T-helper 9 cell (primary cell): ENCODE results near the gene EYA3.

ENCODE experiments used
- DNase-seq: peaks from one replicate; pipeline ENCODE4 v3.0.0-alpha.2; 2020

The EYA3 gene

DNA sequence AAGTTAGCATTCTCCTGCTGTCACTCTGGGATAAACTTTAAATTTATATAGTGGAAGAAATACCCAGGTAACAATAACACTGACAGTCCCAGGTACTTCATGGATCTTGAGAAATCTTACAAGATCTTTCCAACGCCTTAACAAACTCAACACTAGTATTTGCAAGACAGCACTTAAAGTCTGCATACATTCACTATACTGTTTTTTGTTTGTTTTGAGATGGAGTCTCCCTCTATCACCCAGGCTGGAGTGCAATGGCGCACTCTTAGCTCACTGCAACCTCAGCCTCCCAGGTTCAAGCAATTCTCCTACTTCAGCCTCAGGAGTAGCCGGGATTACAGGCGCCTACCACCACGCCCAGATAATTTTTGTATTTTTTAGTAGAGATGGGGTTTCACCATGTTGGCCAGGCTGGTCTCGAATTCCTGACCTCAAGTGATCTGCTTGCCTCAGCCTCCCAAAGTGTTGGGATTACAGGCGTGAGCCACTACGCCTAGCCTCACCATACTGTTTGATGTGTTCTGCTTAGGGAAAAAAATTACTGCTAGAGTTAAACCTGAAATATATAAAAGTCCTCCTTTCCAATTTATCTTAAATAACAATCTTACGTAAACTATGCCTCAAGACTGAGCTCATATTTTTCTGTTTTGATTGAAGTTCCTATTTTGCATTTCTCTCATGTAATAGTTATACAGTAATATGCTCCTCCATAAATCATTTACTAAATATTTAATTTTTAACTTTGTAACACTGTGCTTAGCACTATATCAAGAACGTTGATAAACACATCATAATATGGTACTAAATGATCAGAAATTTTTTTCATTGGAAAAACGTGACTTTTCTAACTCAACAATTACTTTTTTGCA is 17.5 kb downstream of the EYA3 start:
- DNase-seq: no peak

DNA sequence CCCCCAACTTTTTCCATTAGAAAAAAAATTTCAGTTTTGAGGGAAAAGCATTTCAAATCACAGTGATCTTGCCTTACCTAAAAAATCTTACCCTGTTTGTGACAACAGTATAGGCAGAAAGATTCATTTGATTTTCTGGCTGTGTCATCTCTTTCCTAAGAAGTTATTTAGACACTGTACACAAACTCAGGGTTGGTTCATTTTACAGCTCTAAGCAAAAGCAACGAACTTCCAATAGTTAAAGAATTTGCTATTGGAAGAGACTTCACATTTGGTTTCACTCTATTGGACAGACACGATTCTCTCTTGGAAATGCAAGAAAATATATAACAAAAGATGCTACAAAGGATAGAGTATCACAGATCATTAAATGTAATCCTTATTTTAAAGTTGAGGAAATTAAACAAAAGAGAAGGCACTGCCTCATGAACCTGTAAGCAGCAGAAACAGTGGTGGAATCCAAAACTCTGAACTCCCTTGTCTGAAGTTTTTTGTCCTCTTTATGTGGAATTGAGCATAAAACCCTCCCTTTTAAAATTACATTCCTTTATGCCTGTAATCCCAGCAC is 20.8 kb downstream of the EYA3 start:
- DNase-seq: no peak

DNA sequence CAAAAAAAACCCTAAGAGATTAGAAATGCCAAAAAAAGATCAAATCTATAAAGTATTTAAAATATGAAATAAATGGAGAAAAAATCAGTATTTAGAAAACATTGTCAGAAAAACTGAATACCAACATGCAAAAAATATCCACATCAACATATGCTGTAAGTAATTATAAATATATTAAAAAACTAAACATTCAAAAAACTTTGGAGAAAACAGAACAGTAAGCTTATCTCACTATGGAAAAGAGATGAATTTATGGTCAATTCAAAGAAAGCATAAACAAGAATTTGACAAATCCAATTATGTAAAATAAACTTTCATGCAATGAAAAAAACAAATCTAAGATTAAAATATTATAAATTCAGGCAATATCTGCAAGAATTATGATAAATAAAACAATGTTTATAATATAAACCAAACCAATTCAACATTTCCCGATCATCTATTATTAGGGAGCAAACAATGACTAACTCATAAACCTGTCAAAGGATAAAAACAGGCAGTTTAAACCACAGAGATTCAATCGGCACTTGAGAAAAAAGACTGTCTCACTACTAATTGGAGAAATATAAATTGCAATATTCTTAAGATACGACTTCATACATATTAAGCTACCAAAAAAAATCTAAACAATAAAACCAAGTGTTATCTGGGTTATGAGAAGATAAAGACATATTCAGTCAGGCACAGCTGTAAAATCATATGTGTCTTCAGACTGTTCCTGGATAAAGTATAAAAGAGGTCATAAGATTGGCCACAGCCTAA is 21.8 kb downstream of the EYA3 start:
- DNase-seq: no peak

DNA sequence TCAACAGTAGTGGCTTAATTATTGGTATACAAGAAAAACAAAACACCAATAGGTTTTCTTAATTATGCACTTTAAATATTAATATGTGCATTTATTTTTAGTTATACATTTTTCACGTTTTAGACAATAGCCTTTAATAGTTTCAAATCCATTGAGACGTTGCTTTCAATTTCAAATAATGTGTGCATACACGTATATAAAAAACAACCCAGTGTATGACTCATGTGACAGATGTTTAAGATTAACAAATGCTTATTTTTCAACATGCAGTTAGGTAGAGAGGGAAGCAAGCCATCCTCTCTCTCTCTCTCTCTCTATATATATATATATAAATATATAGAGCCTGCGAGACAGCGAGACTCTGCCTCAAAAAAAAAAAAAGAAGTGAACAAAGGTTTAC is 24.3 kb downstream of the EYA3 start:
- no peak for DNase-seq

DNA sequence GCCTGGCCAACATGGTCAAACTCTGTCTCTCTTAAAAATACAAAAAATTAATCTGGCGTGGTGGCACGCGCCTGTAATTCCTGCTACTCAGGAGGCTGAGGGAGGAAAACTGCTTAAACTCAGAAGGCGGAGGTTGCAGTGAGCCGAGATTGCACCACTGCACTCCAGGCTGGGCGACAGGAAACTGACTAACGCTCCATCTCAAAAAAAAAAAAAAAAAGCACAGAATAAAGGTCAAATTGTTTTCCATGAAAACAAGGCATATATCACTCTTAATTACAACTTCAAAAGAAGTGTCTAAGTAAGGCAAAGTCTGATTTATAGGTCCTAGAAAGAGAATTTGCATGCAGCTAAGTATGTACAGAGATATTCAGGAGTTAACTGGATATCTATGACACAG is 25.6 kb downstream of the EYA3 start:
- DNase-seq: no peak

DNA sequence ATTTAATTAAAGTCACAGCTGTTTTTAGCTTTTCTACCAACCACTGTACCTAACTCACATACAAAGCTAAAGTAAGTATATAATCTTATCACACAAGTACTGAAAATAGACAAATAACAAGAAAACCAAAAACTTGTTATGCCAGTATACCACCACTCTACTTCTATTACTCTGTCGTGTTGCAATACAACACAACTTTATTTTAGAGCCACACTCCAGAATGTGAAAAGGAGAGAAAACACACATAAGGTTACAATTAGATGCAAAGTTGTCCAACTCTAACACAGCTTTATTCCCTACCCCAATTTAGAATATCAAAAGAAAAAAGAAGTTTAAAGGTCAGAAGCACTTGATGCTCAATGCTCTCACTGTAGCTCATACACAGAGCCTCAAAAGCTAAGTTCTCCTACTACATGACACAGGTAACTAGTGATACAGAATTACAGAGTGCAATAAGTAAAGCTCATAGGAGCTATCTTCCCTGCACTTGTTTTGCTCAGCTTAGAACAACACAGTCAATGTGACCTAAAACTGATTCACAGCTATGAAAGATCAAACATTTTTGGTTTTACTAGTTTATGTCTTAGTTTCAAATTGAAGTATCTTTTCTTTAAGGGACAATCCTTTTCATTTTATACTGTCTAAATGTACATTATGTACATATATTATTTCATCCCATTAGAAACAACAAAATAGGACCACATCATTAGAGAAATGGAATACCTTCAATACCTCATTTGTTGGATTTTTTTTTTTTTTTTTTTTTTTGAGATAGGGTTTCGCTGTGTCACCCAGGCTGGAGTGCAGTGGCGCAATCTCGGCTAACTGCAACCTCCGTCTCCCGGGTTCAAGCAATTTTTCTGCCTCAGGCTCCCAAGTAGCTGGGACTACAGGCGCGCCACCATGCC is 29.2 kb downstream of the EYA3 start:
- no peak for DNase-seq

DNA sequence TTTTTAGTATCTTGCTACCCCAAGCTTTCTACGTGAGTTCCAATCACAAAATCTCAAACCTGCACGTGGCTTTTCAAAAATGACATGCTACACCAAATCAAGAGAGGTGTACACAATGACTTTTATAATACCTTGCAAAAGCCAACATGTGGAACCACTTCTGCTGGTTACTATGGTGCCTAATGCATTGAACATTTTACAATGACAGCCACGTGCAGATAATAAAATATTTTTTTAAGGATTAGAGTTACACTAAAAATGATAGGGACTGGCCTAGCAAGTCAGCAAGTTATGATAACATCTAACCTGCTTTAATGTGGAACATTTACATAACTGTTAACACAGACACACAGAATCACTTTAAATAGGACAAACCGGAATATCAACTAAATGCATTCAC is 30.2 kb downstream of the EYA3 start:
- DNase-seq: no peak

DNA sequence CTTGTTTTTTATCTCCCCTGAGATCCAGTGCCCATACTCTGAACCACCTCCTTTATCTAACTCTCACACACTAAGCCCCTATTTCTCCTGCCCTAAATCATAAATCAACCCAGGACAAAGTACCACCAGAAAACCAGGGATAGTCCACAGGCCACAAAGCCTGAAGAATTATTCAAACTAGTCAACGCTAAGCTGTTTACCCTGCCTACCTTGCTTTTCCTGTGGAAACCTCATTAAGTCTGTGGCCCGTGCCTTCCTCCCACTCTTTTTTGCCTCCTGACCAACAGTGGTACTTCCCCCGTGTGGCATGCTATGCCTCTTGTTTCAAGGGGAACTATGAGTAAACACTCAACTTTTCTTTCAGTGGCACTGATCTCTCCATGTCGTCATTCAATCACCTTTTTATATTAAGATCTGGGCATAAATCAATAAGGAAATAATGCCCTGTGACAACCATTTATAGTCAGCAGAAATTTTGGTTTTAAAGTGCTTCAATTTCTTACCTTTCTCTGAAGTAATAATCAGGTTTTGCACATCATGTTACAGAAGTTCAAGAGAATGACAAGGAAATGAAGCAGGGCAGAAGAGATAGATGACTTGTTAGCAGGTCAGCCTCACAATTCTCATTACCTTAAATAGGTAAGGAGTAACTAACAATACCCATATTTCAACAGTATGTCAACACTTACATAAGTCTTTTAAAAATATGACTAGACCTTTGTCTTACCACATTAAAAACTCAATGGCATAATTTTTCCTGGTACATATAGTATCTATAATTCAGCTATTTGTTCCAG is 32.1 kb downstream of the EYA3 start:
- peak; percentile 11 for DNase-seq

DNA sequence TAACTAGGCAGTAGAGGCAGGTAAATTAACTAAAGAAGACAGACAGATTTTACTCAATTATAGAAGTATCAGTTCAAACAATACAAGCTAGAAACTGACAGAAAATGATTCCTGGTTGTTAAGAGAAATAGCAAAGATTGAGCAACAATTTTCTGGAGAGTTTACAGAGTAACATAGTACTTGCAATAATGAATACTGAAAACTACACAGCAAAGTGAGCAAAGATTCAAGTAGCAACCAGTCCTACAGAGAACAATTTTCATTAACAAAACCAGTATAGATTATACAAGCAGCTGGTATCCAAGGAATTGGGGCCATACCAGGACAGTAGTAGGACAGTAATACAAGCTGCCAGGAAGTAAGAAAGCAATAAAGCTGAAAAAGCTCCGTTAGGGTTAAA is 37.6 kb downstream of the EYA3 start:
- no peak for DNase-seq

DNA sequence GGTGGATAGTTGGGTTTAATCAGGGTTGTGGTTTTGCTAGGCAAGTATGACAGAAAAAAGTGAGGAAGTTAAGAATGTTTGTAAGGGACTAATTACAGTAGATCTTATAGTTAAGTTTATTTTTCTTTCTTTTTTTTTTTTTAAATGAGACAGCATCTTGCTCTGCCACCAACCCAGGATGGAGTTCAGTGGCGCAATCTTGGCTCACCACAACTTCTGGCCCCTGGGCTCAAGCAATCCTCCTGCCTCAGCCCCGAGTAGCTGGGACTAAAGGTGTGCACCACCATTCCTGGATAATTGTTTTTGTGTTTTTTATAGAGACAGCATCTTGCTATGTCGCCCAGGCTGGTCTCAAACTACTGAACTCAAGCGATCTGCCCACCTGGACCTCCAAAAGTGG is 41.7 kb downstream of the EYA3 start:
- no peak for DNase-seq

DNA sequence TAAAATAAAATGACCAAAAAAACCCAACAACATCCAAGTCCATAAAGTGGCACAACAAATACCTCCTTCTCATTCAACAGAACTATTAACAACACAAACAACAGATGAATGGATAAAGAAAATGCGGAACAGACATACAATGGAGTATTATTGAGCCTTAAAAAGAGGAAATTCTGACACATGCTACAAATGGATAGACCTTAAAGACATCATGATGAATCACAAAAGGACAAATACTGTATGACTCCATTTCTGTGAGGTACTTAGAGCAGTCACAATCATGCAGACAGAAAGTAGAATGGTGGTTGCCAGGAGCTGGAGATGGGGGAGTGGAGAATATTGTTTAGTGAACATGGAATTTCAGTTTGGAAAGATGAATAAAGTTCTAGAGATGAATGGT is 42.6 kb downstream of the EYA3 start:
- DNase-seq: no peak

DNA sequence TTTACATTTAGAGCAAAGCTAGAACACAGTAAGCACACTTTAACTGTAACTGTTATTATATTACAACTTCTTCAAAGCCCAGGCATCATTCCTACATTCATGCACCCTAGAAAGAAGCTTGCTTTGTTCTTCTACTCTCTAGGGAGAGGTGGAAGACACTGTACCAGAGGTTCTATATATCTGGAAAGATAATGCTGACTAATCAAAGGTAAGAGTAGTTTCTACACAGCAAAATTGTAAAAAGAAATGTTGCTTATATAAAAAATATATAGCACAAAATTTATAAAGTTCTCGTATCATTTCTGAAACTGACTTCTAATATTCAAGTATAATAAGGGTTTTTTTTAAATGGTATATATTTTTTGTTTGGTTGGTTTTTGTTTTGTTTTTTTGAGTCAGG is 44.0 kb downstream of the EYA3 start:
- DNase-seq: no peak

DNA sequence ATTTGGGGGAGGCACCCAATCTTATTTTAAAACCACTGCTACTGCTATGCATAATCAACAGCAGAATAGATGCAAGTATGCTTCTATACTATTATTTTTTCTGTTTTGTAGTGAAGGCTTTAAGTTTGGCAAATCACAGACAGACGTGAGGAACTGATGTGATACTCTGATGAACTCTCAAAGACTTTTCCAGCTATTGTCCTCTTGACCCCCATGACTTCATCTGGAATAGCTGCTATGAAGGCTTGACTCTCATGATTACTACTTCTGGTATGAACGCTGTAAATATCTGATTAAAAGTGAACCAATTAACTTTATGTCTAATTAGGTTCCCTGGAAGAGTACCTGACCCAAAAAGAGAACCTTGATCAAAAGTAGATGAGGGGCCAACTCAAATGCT is 49.1 kb downstream of the EYA3 start:
- DNase-seq: no peak

DNA sequence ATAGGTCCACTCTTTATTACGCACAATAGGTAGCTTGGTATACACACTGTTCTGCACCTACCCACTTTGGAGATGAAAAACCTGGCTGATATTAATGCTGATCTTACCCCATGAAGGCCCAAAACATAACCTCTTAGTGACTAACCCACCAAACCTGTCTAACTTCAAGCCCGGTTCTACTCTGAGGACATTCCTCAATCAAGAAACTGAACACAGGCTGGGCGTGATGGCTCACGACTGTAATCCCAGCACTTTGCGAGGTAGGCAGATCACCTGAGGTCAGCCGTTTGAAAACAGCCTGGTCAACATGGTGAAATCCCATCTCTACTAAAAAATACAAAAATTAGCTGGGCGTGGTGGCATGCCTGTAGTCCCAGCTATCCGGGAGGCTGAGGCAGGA is 50.5 kb downstream of the EYA3 start:
- no peak for DNase-seq

DNA sequence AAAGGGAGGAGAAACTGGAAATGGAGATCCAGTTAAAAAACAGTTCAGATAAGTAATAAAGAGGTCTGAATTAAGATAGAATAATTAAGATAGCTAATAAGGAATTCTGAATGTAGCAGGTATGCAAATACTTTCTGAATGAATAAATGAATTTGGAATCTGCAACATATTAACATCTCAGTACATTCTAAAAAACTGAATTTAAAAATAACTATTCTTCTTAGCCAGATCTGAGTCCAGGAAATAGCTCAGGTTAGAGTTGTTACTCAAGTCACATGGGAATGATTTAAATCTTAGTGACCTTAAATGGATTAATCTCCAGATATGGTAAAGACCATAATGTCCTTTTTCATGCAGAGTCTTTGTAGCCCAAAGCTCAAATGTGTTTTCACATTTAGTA is 51.2 kb downstream of the EYA3 start:
- no peak for DNase-seq

DNA sequence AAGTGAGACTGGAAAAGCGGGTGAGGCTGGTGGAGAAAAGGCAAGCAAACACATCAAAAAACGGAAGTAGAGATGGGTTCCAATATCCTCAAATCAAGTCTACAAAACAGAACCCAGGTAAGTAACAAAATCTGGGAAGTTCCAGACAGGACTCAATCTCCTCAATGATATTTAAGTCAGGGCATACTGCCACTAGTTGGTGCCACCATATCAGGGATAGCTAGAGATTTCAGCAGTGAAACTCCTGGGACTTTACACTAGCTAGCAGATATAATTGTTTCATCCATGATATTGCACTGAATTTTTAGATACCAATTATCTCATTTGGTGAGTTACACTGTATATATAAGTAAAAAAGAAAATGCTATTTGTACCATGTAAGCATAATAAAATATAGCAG is 52.0 kb downstream of the EYA3 start:
- no peak for DNase-seq

DNA sequence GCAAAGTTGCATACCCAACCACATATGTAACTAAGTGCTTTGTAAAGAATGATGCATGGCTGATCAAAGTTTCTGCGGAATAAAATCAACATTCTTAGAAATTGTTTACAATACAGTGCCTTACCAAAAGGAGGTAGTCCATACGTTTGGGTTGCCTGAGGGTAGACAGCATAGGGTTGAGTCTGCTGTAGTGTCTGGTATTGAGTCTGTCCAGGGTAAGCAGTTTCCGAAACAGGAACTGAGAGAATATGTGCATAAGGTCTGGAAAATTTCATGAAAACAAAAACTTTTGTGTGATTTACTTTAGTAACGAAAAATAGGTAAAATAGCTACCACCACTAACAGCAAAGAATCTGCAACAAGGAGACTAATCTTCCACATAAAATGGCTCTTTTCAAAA is 53.0 kb downstream of the EYA3 start:
- DNase-seq: no peak

DNA sequence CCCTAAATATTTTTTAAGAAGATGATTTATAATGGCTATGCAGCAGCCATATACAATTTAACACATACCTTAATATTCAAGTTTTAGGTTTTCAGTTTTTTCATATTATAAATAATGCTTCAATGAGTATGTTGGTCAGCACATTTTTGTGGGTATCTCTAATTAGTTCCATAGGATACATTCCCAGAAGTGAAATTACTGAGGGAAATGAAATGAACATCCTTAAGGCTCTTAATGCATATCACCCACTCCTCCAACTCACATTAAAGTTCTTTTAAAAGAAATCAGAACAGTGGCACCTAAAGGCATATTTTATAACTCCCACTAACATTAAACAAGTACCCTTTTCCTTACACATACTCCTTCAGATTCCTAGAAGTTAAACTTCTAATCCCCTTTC is 56.1 kb downstream of the EYA3 start:
- DNase-seq: no peak

DNA sequence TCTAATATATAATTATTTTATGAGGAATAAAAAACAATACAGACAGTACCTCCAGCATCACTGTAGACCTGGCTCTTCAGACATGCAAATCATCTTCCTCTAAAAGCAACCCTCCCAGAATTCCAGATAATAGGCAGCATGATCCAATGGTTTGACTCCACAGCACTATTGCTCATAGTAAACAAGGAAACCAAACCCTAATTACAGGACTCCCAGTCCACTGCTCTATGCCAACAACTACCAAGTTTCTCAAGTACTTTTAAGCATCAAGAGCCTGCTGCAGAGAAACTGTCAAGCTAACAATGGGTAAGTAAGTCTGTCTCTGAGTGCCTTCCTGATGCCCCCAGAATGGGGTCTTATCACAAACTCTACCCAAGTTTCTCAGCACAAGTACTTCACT is 57.2 kb downstream of the EYA3 start:
- no peak for DNase-seq

DNA sequence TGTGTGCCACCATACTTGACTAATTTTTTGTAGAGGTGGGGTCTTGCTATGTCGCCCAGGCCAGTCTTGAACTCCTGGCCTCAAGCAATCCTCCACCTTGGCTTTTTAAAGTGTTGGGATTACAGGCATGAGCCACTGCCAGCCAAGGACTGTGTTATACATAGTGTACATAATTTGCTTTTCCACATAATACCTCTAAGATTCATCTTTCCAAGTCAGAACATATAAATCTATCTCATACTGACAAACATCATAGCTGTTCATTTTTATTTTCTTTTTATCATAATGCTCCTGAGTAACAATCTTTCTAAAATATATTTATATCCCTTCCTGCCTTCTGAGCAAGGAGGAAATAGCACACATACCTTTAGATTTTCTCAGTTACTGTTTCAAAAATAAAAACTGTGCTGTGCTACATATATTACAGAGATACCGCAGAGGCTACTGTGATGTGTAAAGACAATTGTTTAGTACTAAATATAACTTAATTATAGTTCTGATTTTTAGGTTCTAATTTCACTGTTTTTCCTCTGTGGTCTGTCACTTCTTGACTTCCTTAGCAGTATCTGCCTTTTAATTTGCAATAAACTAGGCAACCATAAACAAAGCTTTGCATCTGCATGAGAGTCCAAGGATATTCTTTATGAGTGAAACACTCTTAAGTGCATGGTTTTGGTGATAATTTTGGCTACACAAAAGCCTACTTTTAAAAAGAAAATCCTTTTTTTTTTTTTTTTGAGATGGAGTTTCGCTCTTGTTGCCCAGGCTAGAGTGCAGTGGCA is 59.3 kb downstream of the EYA3 start:
- DNase-seq: no peak

DNA sequence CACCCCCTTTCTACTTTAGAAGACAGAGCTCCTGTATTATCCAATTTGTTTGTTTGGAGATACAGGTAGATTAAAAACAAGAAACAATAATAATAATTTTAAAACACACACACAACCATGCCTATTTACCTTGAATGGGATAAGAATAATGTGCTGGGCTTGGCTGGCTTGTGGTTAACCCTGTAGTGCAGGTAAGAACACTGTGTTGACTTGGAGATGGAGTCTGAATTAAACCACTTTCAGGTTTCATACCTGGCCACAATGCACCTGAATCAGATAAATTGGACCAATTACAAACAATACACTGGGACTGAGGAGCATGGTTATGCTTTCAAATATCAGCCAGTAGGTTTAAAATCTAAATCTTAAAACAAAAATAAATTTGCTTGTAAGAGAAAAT is 60.8 kb downstream of the EYA3 start:
- no peak for DNase-seq
